Memory B cell (primary cell): ENCODE measurements around the gene RNF220.

Experiments used
- ATAC-seq: fragments of 150-1000 bp; cut with Tn5 transposase; 2 replicates; pipeline ENCODE4 v1.10.0; 2021; ENCODE audit warnings: low read depth, mild to moderate bottlenecking, moderate library complexity
- DNase-seq, 2 donors: peaks; one replicate each; pipeline ENCODE4 v3.0.0; 2022; ENCODE audit warnings: low spot score in 2 of 2
- H3K27ac Mint-ChIP-seq: one replicate; pipeline ENCODE4 v1.8.0; 2022; ENCODE audit warnings: mild to moderate bottlenecking, moderate library complexity, mixed read lengths
- H3K27me3 Mint-ChIP-seq: one replicate; pipeline ENCODE4 v1.8.0; 2022; ENCODE audit warnings: mixed read lengths
- H3K36me3 Mint-ChIP-seq: one replicate; pipeline ENCODE4 v1.8.0; 2022; ENCODE audit warnings: mild to moderate bottlenecking, mixed read lengths
- H3K4me1 Mint-ChIP-seq: one replicate; pipeline ENCODE4 v1.8.0; 2022; ENCODE audit warnings: mixed read lengths
- H3K4me3 Mint-ChIP-seq: one replicate; pipeline ENCODE4 v1.8.0; 2022; ENCODE audit warnings: mild to moderate bottlenecking, moderate library complexity, mixed read lengths
- H3K9me3 Mint-ChIP-seq: one replicate; pipeline ENCODE4 v1.8.0; 2022; ENCODE audit warnings: mixed read lengths

Gene RNF220

DNA sequence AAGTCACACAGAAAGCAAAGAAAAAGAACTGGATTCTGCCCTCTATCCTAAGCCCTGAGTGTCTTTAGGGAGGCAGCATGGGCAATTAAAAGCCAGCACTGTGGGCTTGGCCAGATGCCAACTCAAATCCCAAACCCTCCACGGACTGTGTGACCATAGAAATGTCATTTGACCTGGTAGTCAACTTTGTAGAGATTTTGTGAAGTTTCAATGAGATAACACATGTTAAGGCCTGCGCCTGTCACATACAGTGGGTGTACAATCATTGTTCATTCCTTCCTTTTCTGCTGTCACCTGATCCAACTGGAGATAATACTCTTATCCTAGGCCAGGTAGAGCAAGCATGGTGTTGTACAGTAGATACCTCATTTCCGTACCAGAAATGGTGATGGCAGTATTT, 215.0 kb downstream of the RNF220 start:
- ATAC-seq (no peak), DNase-seq (no peak)
- Mint-ChIP-seq H3K4me1 (peaks cover 2% of the 10 kb centered on the region), H3K27ac (no peak overlapping the region), H3K4me3 (no peak overlapping the region), H3K9me3 (no peaks in the 10 kb centered on the region), H3K36me3 (no peaks in the 10 kb centered on the region), H3K27me3 (peaks cover 17% of the 10 kb centered on the region)

GRCh38 chr1:44621841-44622286, 216.8 kb downstream of the RNF220 start:
- DNase-seq = no peak
- H3K27me3 Mint-ChIP-seq = peaks cover 15% of the 10 kb centered on the region
- no peak overlapping the region for H3K27ac Mint-ChIP-seq
- H3K36me3 Mint-ChIP-seq = no peaks in the 10 kb centered on the region
- peaks cover 2% of the 10 kb centered on the region for H3K4me1 Mint-ChIP-seq
- H3K4me3 Mint-ChIP-seq = no peak overlapping the region
- H3K9me3 Mint-ChIP-seq = no peaks in the 10 kb centered on the region
- no peak for ATAC-seq

GRCh38 chr1:44624268-44624901, 219.3 kb downstream of the RNF220 start:
- no peaks in the 10 kb centered on the region for H3K36me3 Mint-ChIP-seq
- DNase-seq = no peak
- H3K27ac Mint-ChIP-seq = no peak overlapping the region
- no peak for ATAC-seq
- H3K4me3 Mint-ChIP-seq = no peak overlapping the region
- H3K9me3 Mint-ChIP-seq = no peaks in the 10 kb centered on the region
- H3K4me1 Mint-ChIP-seq = no peaks in the 10 kb centered on the region
- peaks cover 6% of the 10 kb centered on the region for H3K27me3 Mint-ChIP-seq

GRCh38 chr1:44625348-44625747, 220.3 kb downstream of the RNF220 start:
- H3K4me1 Mint-ChIP-seq = no peaks in the 10 kb centered on the region
- H3K27me3 Mint-ChIP-seq = peaks cover 6% of the 10 kb centered on the region
- no peak overlapping the region for H3K27ac Mint-ChIP-seq
- no peak for ATAC-seq
- H3K36me3 Mint-ChIP-seq = no peaks in the 10 kb centered on the region
- H3K4me3 Mint-ChIP-seq = no peak overlapping the region
- no peak for DNase-seq
- H3K9me3 Mint-ChIP-seq = no peaks in the 10 kb centered on the region

DNA sequence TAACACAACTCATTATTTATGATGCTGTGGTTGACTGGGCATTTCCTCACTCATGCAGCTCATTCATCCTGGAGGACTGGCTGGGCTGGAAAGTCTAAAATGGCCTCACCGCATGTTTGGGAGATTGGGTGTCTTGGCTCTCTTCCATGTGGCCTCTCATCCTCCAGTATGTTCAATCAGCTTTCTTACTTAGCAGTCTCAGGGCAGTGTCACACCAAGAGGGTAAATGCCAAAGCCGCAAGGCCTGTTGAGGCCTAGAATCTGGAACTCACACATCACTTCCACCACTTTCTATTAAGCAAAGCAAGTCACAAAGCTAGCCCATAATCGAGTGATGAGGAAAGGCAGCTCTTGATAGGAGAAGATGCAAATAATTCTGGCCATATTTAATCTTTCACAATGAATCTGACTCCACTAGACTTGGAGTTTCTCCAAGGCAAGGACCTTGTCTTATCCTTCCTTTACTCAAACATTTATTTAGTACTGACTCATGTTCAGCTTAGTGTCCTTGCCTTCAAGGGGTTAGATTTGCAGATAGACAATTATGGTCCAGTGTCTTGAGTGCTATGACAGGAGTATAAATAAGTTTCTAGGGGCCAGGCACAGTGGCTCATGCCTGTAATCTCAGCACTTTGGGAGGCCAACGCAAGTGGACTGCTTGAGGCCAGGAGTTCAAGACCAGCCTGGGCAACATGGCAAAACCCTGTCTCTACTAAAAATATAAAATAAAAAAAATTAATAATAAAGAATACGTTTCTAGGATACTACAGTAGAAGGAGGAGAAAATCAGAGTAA, 224.1 kb downstream of the RNF220 start:
- Mint-ChIP-seq H3K4me1 (peaks cover 23% of the 10 kb centered on the region), H3K36me3 (peaks cover 3% of the 10 kb centered on the region), H3K4me3 (no peak overlapping the region), H3K27me3 (no peaks in the 10 kb centered on the region), H3K27ac (no peak overlapping the region), H3K9me3 (no peaks in the 10 kb centered on the region)
- DNase-seq (no peak), ATAC-seq (no peak)

- Mint-ChIP-seq H3K9me3 (no peaks in the 10 kb centered on the region), H3K4me1 (peaks cover 31% of the 10 kb centered on the region), H3K27ac (peak overlapping the region; percentile 99), H3K4me3 (peak overlapping the region; percentile 95), H3K36me3 (peaks cover 11% of the 10 kb centered on the region), H3K27me3 (no peaks in the 10 kb centered on the region)
- DNase-seq (no peak), ATAC-seq (no peak)
Observed at GRCh38 chr1:44630116-44630515, 225.1 kb downstream of the RNF220 start.

DNA sequence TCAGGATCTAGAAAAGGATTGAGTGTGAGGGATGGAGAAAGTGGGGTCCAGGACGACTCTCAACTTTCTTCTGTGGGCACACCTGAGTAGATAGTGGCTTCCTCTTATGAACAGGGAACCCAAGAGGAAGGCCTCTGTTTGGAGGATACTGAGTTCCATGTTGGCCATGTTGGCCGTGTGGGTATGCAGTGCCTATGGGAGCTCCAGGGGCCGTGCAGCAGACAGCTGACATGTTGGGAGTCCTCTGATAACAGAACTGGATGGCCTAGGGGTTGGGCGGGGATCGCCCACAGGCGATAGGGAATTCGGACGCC, 226.2 kb downstream of the RNF220 start:
- peaks cover 18% of the 10 kb centered on the region for H3K36me3 Mint-ChIP-seq
- H3K27me3 Mint-ChIP-seq = no peaks in the 10 kb centered on the region
- peak overlapping the region; percentile 95 for H3K4me3 Mint-ChIP-seq
- H3K4me1 Mint-ChIP-seq = peaks cover 35% of the 10 kb centered on the region
- ATAC-seq (peak; percentile 13), DNase-seq (no peak)
- no peaks in the 10 kb centered on the region for H3K9me3 Mint-ChIP-seq
- H3K27ac Mint-ChIP-seq = peak overlapping the region; percentile 99

GRCh38 chr1:44631647-44632539, 226.8 kb downstream of the RNF220 start:
- H3K36me3 Mint-ChIP-seq = peaks cover 22% of the 10 kb centered on the region
- H3K4me3 Mint-ChIP-seq = peak overlapping the region; percentile 95
- peak; percentile 74 for ATAC-seq
- H3K4me1 Mint-ChIP-seq = peaks cover 35% of the 10 kb centered on the region
- H3K9me3 Mint-ChIP-seq = no peaks in the 10 kb centered on the region
- H3K27me3 Mint-ChIP-seq = no peaks in the 10 kb centered on the region
- H3K27ac Mint-ChIP-seq = peak overlapping the region; percentile 99
- peak; percentile 82 to 92 for DNase-seq

- ATAC-seq (peak; percentile 8), DNase-seq (no peak)
Observed at GRCh38 chr1:44632598-44632997, 227.5 kb downstream of the RNF220 start.

GRCh38 chr1:44634606-44635189, 229.6 kb downstream of the RNF220 start:
- ATAC-seq (no peak), DNase-seq (no peak)
- H3K4me1 Mint-ChIP-seq = peaks cover 37% of the 10 kb centered on the region
- H3K9me3 Mint-ChIP-seq = no peaks in the 10 kb centered on the region
- peaks cover 31% of the 10 kb centered on the region for H3K36me3 Mint-ChIP-seq
- H3K4me3 Mint-ChIP-seq = no peak overlapping the region
- H3K27me3 Mint-ChIP-seq = no peaks in the 10 kb centered on the region
- peak overlapping the region; percentile 91 for H3K27ac Mint-ChIP-seq

More at GRCh38 chr1:44632598-44632997, 227.5 kb downstream of the RNF220 start:
- Mint-ChIP-seq H3K9me3 (no peaks in the 10 kb centered on the region), H3K27ac (peak overlapping the region; percentile 99), H3K27me3 (no peaks in the 10 kb centered on the region), H3K4me3 (peak overlapping the region; percentile 95), H3K36me3 (peaks cover 23% of the 10 kb centered on the region), H3K4me1 (peaks cover 35% of the 10 kb centered on the region)

- Mint-ChIP-seq H3K9me3 (no peaks in the 10 kb centered on the region), H3K4me3 (no peak overlapping the region), H3K27ac (no peak overlapping the region), H3K36me3 (peaks cover 31% of the 10 kb centered on the region), H3K4me1 (peaks cover 37% of the 10 kb centered on the region), H3K27me3 (no peaks in the 10 kb centered on the region)
- ATAC-seq (no peak), DNase-seq (no peak)
Observed at GRCh38 chr1:44635439-44635838, 230.4 kb downstream of the RNF220 start.

DNA sequence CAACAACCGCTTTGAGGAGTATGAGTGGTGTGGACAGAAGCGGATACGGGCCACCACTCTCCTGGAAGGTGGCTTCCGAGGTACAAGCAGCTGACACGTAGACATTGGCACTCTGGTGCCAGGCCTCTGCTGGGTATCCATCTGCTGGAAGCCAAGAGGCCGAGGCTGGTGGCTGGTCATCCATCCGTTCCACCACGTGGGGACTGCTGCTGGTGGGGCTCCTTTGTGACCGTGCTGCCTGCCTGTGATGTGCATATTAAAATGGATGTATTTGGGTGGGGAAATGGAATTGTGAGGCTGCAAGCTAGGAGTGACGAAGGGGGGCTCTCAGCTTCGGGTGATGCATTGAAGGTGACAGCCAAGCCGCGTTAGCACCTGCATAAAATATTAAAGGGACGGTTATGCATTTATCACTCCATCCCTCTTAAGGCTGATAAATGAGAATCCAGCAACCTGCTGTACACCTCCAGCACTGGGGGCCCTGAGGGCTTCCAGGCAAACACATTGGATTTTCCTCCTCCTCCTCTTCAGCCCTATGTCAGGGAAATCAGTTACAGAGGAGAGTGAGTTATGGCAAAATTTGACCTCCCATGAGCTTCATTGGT, 231.1 kb downstream of the RNF220 start:
- ATAC-seq (no peak), DNase-seq (no peak)
- H3K9me3 Mint-ChIP-seq = no peaks in the 10 kb centered on the region
- H3K27ac Mint-ChIP-seq = no peak overlapping the region
- no peaks in the 10 kb centered on the region for H3K27me3 Mint-ChIP-seq
- H3K4me1 Mint-ChIP-seq = peaks cover 30% of the 10 kb centered on the region
- no peak overlapping the region for H3K4me3 Mint-ChIP-seq
- H3K36me3 Mint-ChIP-seq = peaks cover 31% of the 10 kb centered on the region

DNA sequence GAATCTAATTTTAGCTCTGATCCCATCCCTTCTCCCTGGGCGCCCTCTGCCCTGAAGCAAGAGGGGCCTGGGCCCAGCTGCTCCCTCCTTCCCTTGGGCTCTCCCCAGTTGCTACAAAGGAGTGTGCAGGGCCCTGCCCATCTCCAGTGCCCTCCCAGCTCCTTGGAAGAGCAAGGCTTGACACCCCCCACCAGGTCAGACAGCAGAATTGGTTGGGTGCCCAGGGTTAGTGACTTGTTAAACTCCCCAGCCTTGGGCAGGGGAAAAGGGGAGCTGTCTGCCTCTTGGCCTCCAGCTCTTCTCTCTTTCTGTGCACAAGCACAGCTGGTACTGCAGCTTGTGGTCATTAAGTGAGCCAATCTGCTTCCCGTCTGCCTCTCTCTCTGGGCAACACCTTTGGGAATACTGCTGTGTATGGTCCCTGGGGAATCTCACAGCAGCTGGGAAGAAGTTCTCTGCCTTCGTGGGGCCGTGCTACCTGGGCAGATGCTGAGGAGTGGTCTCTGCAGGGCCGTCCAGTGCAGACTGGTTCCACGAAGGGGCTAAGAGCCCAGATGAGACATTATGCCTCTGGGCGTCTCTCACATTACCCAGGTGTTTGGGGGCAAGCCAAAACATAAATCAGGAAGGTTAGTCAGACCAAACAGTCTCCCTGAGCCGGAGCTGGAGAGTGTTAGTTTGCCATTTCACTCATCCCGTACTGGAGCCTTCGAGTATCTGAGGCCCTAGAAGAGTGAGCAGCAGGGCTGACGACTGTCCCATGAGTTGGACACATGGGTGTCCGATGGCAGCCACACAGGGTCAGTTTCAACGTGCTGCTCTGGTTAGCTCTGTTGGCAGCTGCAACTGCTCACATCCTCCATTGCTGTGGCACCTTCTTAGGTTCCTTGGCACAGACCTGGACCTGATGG, 231.9 kb downstream of the RNF220 start:
- Mint-ChIP-seq H3K9me3 (no peaks in the 10 kb centered on the region), H3K27me3 (no peaks in the 10 kb centered on the region), H3K4me1 (peaks cover 29% of the 10 kb centered on the region), H3K27ac (no peak overlapping the region), H3K4me3 (no peak overlapping the region), H3K36me3 (peaks cover 32% of the 10 kb centered on the region)
- DNase-seq (no peak), ATAC-seq (no peak)
